CD4-positive, alpha-beta T cell treated with Interleukin-4 for 4 hours (primary cell): Measurements from ENCODE around the gene RBM26.

ENCODE experiments used
- DNase-seq: peaks from one replicate; pipeline ENCODE4 v3.0.0-alpha.2; 2020

The RBM26 gene

DNA sequence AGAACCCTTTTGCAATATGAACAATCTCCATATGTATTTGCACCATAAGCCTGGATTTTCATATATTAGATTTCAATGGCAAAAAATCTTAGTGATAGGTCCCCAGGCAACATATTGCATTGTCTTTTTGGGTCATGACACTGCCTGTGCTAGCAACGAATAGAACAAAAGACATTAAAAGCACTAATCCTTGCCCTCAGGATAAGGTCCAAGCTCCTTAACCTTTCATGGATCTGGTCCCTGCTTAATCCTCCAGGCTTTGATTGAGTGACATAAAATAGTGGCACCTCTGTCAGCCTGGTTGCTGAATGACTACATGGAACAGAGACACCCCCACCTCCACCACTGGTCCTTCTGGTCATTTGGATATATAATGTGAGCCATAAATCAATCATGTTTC is 134.4 kb downstream of the RBM26 start:
- DNase-seq = no peak

DNA sequence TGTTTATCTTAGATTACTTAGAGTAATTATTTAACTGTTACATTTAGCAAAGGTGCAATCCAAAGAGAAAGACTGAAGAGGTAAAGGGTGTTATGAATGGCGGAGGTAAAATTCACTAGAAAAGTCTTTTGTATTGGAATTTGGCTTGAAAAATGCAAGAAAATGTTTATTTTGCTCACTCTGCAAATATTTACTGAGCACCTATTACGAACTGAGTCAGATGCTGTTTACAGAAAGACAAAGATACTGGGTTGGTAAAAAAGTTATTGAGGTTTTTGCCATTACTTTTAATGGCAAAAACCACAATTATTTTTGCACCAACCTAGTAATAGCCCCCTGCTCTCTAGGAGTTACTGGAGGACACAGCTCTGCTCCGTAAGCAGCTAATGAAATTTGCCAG is 135.2 kb downstream of the RBM26 start:
- DNase-seq = no peak
